Keratinocyte (primary cell): ENCODE data around the gene NF1. TPM values are rescaled to one million over a fixed set of nuclear protein-coding genes. Genes with fewer than 3 reads are reported as not detected.

Experiments used
- DNase-seq: peaks from one replicate; pipeline ENCODE4 v3.0.0-alpha.2; 2011; ENCODE audit warnings: low read depth, missing footprints, low spot score
- FAIRE-seq: peaks from 2 replicates; lab custom pipeline; 2011; peaks lifted over from hg19 to GRCh38; lab: Jason Lieb, UNC
- H2AFZ ChIP-seq: 2 replicates; pipeline ENCODE4 v1.6.0; 2012; ENCODE audit warnings: low read length, control low read depth, inconsistent platforms; ENCODE audit not compliant: control insufficient read depth
- H3K27ac ChIP-seq: 2 replicates; pipeline ENCODE4 v1.5.1; 2011; ENCODE audit warnings: low read length; ENCODE audit not compliant: control insufficient read depth, insufficient read depth
- H3K27me3 ChIP-seq: 3 replicates; pipeline ENCODE4 v1.6.0; 2011; ENCODE audit warnings: low read length; ENCODE audit not compliant: control insufficient read depth, insufficient read depth; ENCODE audit errors: extremely low read depth
- H3K36me3 ChIP-seq, 2 experiments: 2 replicates in 1 of 2; 3 replicates in 1 of 2; pipeline ENCODE4 v1.5.1; 2011; ENCODE audit warnings: low read length in 2 of 2, mild to moderate bottlenecking in 1 of 2; ENCODE audit not compliant: control insufficient read depth in 2 of 2, insufficient read depth in 2 of 2; ENCODE audit errors: extremely low read depth in 1 of 2
- H3K4me1 ChIP-seq: 3 replicates; pipeline ENCODE4 v1.5.1; 2011; ENCODE audit warnings: low read length; ENCODE audit not compliant: control insufficient read depth, insufficient read depth; ENCODE audit errors: extremely low read depth
- H3K4me2 ChIP-seq: 3 replicates; pipeline ENCODE4 v1.6.0; 2011; ENCODE audit warnings: low read depth, low read length; ENCODE audit not compliant: control insufficient read depth, insufficient read depth; ENCODE audit errors: extremely low read depth
- H3K4me3 ChIP-seq, 3 experiments: fragments of 200-600 bp in 1 of 3; sonication (generic) in 1 of 3; 2 replicates in 2 of 3; 3 replicates in 1 of 3; pipeline ENCODE4 v1.5.1; 2011 to 2016; ENCODE audit warnings: low read length in 3 of 3, mild to moderate bottlenecking in 3 of 3, control low read depth in 2 of 3, inconsistent platforms in 1 of 3, low read depth in 1 of 3, mixed read lengths in 1 of 3, mixed run types in 1 of 3, moderate library complexity in 1 of 3; ENCODE audit not compliant: control insufficient read depth in 2 of 3, insufficient read depth in 2 of 3; ENCODE audit errors: extremely low read depth in 1 of 3
- H3K79me2 ChIP-seq: 2 replicates; pipeline ENCODE4 v1.6.0; 2012; ENCODE audit warnings: low read length; ENCODE audit not compliant: control insufficient read depth, insufficient read depth
- H3K9ac ChIP-seq: 3 replicates; pipeline ENCODE4 v1.6.0; 2011; ENCODE audit warnings: low read length; ENCODE audit not compliant: control insufficient read depth, insufficient read depth; ENCODE audit errors: extremely low read depth
- H3K9me1 ChIP-seq: 3 replicates; pipeline ENCODE4 v1.6.0; 2011; ENCODE audit warnings: low read length; ENCODE audit not compliant: control insufficient read depth, insufficient read depth; ENCODE audit errors: extremely low read depth
- H3K9me3 ChIP-seq: 2 replicates; pipeline ENCODE4 v1.5.1; 2012; ENCODE audit warnings: low read depth, low read length; ENCODE audit not compliant: control insufficient read depth
- H4K20me1 ChIP-seq: 3 replicates; pipeline ENCODE4 v1.6.0; 2011; ENCODE audit warnings: low read length; ENCODE audit not compliant: control insufficient read depth, insufficient read depth; ENCODE audit errors: extremely low read depth
- EZH2 ChIP-seq: IDR thresholded peaks from one replicate; pipeline ENCODE4 v1.6.1; 2012; ENCODE audit warnings: inconsistent platforms, mild to moderate bottlenecking, low read length, moderate library complexity
- dilution Hi-C: fragments of 300-500 bp; cut with MboI; formaldehyde crosslinking; loops from one replicate; pipeline ENCODE4 v1.7.0; 2020; ENCODE audit warnings: low sequenced_read_pairs; ENCODE audit not compliant: extremely low pct_ligation_motif_present
- polyA plus RNA-seq, 5 experiments: library from polyadenylated mRNA; depleted of rRNA in 3 of 5; stranded (reverse) in 3 of 5; stranded (forward) in 1 of 5; unstranded in 1 of 5; fragments of >200 nt; gene quantifications; 1 replicate in 1 of 5; 2 replicates in 3 of 5; 3 replicates in 1 of 5; pipeline versions ENCODE4 v1.2.1 to v1.2.3, GENCODE V29; 2011 to 2012; ENCODE audit warnings: missing spikeins in 2 of 5, low read depth in 1 of 5, low replicate concordance in 1 of 5
- TF ChIP-seq, protein P1 (sequence below), 3 experiments: IDR thresholded peaks in 1 of 3; conservative IDR thresholded peaks in 1 of 3; optimal IDR thresholded peaks in 1 of 3; 2 replicates in 2 of 3; 3 replicates in 1 of 3; pipeline versions ENCODE3 to v1.5.1; 2011; ENCODE audit warnings: low read length in 3 of 3, mild to moderate bottlenecking in 3 of 3, moderate library complexity in 2 of 3, control low read depth in 1 of 3, inconsistent platforms in 1 of 3; ENCODE audit not compliant: insufficient read depth in 2 of 3; ENCODE audit errors: extremely low read depth in 1 of 3

NF1 gene
- polyA plus RNA-seq, 1 donor (not counting 4 experiments of a cell fraction or from before 2014, with no cell fraction given): 26.7 TPM

DNA sequence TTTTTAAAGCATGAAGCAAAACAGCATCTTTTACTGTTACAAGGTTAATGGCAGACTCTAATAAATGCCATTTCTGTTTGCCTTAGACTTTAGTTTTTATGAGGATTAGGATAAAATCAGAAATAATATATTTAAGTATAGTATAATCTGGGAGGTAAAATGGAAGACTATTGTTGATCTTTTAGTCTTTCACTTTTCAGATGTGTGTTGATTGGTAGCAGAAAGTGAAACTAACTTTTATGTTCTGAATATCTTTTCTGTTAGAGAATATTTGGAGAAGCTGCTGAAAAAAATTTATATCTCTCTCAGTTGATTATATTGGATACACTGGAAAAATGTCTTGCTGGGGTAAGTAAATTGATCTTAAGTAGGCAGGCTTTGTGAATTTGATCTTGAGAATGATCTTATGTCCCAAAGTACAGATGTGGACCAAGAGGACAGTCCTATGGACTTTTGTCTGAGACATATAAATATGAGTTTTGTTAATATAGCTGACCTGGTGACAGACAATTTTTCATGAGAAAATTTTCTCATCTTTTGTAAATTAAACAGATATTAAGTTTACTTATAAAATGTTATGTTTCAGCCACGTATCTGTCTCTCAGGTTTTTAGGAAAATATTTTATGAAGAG is 64.1 kb downstream of the NF1 start:
- Histone ChIP-seq H3K9ac (no peak overlapping the region), H3K27me3 (no peaks in the 10 kb centered on the region), H3K4me3 (no peak overlapping the region), H3K9me3 (no peaks in the 10 kb centered on the region), H3K9me1 (no peaks in the 10 kb centered on the region), H3K79me2 (no peaks in the 10 kb centered on the region), H3K27ac (no peak overlapping the region), H4K20me1 (no peaks in the 10 kb centered on the region), H3K4me1 (no peaks in the 10 kb centered on the region), H2AFZ (no peak overlapping the region), H3K4me2 (no peak overlapping the region), H3K36me3 (peaks cover 3 to 9% of the 10 kb centered on the region in 2 experiments)
- DNase-seq (no peak), FAIRE-seq (no peak)
- no peak for TF ChIP-seq EZH2
- TF ChIP-seq, protein P1, sequence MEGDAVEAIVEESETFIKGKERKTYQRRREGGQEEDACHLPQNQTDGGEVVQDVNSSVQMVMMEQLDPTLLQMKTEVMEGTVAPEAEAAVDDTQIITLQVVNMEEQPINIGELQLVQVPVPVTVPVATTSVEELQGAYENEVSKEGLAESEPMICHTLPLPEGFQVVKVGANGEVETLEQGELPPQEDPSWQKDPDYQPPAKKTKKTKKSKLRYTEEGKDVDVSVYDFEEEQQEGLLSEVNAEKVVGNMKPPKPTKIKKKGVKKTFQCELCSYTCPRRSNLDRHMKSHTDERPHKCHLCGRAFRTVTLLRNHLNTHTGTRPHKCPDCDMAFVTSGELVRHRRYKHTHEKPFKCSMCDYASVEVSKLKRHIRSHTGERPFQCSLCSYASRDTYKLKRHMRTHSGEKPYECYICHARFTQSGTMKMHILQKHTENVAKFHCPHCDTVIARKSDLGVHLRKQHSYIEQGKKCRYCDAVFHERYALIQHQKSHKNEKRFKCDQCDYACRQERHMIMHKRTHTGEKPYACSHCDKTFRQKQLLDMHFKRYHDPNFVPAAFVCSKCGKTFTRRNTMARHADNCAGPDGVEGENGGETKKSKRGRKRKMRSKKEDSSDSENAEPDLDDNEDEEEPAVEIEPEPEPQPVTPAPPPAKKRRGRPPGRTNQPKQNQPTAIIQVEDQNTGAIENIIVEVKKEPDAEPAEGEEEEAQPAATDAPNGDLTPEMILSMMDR (optimal IDR thresholded peaks at IDR 0.05 in 1 of 3, IDR thresholded peaks at IDR 0.05 in 1 of 3, conservative IDR thresholded peaks at IDR 0.05 in 1 of 3; ENCODE audit: extremely low read depth in 1 of 3, insufficient read depth in 2 of 3, low read length in 3 of 3): no peak
- dilution Hi-C loops: no loop called here

DNA sequence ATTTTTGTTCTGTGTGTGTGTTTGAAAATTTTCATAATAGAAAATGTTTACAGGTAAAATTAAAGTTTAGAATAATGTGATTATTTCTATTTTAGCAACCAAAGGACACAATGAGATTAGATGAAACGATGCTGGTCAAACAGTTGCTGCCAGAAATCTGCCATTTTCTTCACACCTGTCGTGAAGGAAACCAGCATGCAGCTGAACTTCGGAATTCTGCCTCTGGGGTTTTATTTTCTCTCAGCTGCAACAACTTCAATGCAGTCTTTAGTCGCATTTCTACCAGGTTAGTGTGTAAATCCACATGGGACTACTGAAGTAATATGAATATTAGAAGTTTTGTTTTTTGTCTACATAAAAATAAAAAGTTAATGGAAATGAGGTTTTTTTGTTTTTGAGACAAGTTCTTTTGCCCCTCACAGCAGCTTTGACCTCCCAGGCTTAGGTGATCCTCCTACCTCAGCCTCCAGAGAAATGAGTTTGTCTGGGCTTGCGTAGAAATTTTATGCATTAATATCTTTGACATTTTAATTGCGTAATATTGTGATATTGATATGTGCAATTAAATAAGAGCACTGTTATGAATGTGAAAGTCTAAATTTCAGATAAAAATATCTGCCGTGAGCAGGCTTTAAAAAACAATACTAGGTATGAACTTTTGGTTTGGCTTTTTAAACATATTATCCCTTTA is 68.5 kb downstream of the NF1 start:
- no peak overlapping the region for H3K9ac ChIP-seq
- no peak overlapping the region for H2AFZ ChIP-seq
- DNase-seq (no peak), FAIRE-seq (peak; percentile 43)
- peaks cover 3% of the 10 kb centered on the region in 2 experiments for H3K36me3 ChIP-seq
- no peaks in the 10 kb centered on the region for H3K79me2 ChIP-seq
- H3K4me1 ChIP-seq: no peaks in the 10 kb centered on the region
- dilution Hi-C loops: no loop called here
- no peak overlapping the region for H3K27ac ChIP-seq
- no peaks in the 10 kb centered on the region for H3K9me1 ChIP-seq
- no peaks in the 10 kb centered on the region for H3K27me3 ChIP-seq
- H3K9me3 ChIP-seq: no peaks in the 10 kb centered on the region
- H3K4me2 ChIP-seq: no peak overlapping the region
- TF ChIP-seq, protein P1 (optimal IDR thresholded peaks at IDR 0.05 in 1 of 3, IDR thresholded peaks at IDR 0.05 in 1 of 3, conservative IDR thresholded peaks at IDR 0.05 in 1 of 3; ENCODE audit: extremely low read depth in 1 of 3, insufficient read depth in 2 of 3, low read length in 3 of 3): no peak
- no peak for TF ChIP-seq EZH2
- H4K20me1 ChIP-seq: no peaks in the 10 kb centered on the region
- H3K4me3 ChIP-seq: no peak overlapping the region
